Stimulated activated CD8-positive, alpha-beta memory T cell treated with anti-CD3 and anti-CD28 coated beads, Interleukin-15, amount 100 ng/mL, for 1 hour (primary cell): ENCODE data around the gene ZBTB11.
"Not testable (repeated sequence)": the region's sequence is repeated elsewhere in the genome, so short reads cannot be mapped to it uniquely, and the experiment has no call there.

Experiments
- DNase-seq: peaks from one replicate; pipeline ENCODE4 v3.0.0-alpha.2; 2020; ENCODE audit warnings: low read depth

The ZBTB11 gene

DNA sequence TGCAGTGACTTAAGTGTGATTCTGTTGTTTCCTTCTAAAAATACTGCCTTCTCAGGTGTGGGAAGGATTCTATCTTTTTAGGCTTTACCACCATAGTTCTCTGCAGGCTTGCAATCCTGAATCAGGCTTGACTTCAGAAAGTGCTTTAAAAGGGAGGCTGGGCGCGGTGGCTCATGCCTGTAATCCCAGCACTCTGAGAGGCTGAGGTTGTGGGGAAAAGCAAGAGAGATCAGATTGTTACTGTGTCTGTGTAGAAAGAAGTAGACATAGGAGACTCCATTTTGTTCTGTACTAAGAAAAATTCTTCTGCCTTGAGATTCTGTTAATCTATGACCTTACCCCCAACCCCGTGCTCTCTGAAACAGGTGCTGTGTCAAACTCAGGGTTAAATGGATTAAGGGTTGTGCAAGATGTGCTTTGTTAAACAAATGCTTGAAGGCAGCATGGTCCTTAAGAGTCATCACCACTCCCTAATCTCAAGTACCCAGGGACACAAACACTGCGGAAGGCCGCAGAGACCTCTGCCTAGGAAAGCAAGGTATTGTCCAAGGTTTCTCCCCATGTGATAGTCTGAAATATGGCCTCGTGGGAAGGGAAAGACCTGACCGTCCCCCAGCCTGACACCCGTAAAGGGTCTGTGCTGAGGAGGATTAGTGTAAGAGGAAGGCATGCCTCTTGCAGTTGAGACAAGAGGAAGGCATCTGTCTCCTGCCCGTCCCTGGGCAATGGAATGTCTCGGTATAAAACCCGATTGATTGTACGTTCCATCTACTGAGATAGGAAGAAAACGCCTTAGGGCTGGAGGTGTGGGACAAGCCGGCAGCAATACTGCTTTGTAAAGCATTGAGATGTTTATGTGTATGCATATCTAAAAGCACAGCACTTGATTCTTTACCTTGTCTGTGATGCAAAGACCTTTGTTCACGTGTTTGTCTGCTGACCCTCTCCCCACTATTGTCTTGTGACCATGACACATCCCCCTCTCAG is 15.0 kb upstream of the ZBTB11 start:
- DNase-seq, result not testable (repeated sequence)

DNA sequence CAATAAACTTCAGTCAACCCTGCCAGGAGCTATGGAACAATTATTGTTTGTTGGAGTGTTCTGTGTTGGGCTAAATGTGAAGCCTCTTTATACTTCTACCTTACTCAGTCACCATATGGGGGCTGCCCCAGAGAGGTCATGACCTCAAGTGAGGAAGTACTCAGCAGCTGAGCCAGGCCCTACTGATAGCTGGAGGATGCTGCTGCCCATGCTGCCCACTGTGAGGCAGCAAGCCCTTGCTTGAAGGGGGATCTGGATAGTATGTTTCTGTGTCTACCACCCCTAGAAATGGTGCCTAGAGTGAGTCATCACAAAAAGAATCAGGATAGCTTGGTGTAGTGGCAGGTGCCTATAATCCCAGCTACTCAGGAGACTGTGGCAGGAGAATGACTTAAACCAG is 14.0 kb upstream of the ZBTB11 start:
- no peak for DNase-seq

DNA sequence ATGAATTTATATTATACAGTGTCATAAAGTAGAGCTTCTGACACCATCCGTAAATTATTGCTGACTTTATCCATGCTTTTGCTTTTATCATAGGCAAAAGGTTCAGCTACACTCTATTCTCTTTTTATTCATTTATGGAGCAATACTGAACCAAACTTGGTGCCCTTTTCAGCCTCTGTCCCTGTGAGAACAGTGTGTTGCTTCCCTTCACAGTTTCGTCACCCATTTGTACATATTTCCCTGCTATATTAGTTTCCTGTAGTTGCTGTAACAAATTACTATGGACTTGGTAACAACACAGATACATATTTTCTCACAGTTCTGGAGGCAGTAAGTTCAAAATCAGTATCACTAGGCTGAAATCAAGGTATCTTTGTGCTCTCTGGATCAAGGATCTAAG is 12.4 kb upstream of the ZBTB11 start:
- DNase-seq, result no peak

DNA sequence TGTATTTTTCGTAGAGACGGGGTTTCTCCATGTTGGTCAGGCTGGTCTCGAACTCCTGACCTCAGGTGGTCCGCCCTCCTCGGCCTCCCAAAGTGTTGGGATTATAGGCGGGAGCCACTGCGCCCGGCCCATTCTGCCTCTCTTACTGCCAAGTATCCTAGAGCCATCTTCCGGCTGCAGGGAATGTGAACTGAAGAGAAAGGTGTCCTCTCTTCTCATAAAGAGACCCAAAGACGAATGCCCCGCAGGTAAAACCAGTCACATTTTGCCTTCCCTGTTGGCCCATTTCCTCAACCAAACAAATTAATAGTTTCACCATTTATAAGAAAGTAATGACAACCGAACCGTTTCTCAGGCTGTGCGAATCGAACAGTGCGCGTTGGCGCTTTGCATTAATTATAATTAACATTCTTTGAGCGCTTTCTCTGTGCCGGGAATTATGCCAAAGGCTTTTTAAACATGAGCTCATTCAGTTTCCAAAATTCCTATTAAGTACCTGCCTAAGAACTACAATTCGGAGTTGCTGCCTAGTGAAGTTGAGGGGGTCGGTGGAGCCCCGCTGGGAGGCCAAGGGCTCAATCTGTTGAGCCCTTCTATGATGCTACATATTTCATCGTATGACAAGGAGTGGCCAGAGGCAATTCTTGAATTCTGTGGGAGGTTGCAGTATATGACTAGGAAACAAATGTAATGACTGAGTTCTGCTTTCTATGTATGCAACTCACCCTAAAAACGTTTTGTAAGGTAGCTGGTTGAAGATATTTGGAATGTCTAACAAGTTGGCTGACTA is 10.4 kb upstream of the ZBTB11 start:
- DNase-seq, result no peak

DNA sequence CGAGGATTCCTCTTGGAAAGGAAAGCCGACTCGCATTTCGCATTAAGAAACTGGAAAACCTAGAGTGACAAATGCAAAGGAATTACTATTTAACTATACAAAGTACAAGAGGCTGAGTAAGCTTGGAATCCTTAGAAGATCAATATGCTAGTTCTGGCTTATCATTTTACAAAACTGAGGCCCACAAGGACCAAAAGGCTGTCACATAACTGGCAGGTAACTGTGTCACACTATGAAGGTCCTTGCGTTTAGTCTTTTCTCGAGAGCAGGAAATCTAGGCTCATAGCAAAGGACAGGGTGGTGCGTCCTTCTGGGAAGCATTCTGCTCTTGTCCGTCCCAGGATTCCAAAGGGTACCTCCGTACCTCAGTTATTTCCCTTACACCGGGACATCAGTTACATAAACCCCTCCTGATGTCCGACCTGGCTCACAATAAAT is 9.0 kb upstream of the ZBTB11 start:
- DNase-seq, result no peak

DNA sequence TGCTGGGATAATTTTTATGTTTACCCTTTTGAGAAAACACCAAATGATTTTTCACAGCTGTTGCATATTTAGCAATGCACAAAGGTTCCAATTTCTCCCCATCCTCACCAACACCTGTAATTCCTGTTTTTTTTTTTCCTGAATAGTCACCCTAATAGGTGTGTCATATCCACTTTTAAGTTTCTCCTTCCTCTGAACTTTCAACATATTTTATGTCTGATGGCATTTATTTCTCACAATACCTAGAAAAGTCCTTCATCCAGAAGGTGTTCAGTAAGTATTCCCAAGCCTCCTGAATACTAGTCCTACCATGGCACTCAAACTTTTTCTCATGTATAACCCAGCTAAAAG is 8.1 kb upstream of the ZBTB11 start:
- DNase-seq, result no peak

DNA sequence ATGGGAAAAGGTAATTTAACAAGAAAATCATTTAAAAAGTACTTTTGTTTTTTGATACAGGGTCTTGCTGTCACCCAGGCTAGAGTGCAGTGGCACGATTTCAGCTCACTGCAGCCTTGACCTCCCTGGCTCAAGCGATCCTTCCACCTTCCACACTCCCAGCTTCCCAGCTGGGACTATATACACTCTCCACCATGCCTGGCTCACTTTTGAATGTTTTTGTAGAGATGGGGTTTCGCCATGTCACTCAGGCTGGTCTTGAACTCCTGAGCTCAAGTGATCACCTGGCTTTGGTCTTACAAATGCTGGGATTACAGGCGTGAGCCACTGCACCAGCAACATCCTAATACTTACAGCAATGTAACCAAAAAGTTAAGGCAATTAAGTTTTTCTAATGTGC is 3.5 kb upstream of the ZBTB11 start:
- no peak for DNase-seq

DNA sequence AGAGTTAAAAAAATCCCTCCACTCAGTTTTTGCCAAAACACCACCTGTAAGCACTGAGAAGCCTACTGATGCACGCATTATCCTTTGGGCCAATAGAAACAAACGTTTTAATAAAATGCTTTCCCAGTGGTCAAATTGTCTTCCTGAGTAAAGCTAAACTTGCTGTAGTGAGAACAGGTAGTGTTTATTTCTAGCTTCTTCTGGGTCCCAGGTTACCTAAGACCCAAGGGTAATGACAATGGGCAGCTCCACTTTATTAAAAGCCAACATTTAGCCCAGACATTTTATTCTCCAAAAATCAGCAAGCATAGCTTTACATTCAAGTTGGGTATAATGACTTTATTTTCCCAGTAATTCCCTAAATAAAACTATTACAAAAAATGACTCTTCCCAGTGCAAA is 1.9 kb upstream of the ZBTB11 start:
- not testable (repeated sequence) for DNase-seq

DNA sequence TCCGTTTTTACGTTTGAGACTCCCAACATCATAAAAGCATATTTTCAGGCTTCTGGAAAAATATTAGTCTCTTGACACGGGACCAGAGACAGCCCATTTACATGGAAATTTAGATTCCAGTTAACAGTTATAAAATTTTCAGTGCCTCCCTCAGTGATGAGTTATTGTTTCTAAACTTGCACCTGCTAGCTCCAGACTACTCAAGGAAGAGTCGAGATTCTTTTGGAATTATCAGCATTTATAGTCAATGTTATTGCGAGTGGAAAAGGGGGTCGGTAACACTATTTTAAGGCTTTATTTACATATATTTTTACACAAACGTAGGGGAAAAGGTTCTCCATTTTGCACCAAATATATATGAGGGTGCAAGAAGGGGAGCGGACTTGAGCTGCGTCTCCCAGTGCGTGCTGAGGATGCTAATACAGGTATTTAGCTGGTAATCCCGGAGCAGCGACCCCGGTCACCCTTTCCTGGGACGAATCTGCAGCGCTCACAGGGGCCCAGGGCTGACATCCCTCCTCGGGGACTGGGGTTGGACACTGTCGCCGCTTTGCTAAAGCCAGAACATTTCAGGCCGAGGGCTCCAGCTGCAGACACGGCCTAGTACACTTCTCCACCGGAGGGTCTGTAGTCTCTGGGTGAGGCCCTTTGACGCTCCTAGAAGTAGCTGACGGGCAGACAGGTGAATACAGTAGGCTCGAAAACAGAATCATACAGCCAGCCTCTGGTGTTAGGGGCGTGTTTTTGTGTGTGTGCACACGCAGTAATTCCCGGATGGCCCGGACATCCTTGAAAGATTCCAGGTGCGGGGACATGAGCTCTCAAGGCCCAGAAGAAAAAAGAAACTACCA is 729 bp upstream of the ZBTB11 start:
- no peak for DNase-seq

DNA sequence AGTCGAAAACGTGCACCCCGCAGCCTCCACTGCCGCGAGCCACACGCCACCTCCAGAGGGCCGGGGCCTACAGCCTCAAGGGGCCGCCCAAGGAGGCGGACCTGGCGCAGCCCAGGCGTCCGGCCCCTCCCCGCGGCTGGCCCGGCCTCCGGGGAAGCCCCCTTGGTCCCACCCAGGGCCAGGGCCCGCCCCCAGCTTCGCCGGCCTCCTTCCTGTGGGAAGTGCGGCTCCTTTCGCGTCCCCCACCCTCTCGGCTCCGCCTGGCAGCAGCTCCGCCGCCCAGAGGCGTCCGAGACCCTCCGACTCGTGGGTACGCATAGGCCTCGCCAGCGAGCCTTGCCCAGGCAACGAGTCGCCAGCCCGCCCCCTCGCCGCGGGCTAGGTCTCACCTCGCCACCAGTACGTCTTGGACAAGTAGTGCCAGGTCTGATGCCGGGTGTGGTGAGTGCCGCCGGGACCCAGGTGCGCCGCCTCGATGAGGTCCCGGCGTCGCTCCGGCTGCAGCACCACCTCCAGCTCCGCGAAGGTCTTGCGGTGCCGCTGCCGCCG is 642 bp downstream of the ZBTB11 start:
- DNase-seq, result peak; percentile 83

DNA sequence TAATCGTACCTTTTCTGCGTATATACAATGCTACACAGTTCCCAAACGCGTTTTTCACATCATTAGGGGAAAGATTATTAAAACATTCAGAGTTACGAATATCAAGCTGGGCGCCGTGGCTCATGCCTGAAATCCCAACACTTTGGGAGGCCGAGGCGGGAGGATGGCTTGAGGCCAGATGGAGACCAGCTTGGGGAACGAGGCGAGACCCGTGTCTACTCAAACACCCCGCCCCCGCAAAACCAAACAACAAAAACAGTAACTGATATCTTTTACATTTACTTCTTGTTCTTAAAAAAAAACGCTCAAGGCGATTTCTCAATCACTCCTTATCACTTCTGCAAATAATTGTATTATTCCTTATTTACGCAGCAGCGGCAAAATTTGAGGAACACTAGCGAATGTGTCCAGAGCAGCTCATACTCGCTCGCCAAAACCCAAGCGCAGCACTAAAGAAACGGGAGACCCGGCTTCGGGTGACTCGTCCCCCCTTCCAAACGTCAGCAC is 1.2 kb downstream of the ZBTB11 start:
- DNase-seq, result no peak

DNA sequence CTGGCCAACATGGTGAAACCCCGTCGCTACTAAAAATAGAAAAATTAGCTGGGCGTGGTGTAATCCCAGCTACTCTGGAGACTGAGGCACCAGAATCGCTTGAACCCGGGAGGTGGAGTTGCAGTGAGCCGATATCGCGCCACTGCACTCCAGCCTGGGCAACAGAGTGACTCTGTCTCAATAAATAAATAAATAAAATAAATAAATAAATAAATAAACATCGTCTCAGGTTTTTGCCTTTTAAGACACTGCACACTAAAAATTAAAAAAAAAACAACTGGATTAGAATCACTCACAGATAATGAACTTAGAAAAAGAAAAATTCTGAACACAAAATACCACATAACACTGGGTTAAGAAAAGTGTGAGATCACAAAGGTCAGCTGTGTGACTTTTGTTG is 2.4 kb downstream of the ZBTB11 start:
- no peak for DNase-seq

DNA sequence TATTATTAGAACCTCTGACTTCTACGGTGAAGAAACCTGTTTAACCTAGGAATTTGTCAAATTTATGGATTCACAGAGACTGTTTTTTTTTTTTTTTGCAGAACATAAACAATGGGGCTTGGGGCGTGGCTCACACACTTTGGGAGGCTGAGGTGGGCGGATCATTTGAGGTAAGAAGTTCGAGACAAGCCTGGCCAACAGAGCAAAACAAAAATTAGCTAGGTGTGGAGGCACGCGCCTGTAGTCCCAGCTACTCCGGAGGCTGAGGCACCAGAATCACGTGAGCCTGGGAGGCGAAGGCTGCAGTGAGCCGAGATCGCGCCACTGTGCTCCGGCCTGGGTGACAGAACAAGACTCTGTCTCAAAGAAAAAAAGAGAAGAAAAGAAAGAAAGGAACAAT is 3.0 kb downstream of the ZBTB11 start:
- DNase-seq, result no peak

DNA sequence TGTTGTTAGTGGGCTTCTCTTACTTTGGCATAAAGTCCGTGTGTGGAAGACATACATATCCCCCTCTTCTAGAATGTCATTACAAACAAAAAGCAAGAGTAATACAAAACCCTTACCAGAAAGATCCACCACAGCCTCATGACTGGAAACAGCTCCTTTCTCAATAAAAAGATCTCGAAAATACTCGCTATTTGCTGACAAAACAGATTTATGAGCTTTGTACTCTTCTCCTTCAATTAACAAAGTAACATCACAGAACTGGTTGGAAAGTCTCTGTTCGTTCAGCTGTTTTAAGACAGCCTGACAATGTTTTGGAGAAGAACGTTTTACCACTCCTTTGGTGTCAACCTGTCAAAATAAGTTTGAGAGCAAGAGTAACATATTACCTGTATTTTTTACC is 5.9 kb downstream of the ZBTB11 start:
- DNase-seq, result no peak

DNA sequence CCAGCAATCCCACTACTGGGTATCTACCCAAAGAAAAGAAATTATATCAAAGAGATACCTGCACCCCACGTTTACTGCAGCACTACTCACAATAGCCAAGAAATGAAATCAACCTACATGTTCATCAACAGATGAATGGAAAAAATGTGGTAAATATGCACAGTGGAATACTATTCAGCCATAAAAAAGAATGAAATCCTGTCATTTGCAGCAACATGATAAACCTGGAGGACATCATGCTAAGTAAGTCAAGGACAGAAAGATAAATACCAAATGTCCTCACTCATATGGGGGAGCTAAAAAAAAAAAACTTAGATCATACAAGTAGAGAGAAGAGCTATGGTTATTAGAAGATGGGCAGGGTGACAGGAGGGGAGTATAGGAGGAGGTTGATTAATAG is 9.1 kb downstream of the ZBTB11 start:
- no peak for DNase-seq

DNA sequence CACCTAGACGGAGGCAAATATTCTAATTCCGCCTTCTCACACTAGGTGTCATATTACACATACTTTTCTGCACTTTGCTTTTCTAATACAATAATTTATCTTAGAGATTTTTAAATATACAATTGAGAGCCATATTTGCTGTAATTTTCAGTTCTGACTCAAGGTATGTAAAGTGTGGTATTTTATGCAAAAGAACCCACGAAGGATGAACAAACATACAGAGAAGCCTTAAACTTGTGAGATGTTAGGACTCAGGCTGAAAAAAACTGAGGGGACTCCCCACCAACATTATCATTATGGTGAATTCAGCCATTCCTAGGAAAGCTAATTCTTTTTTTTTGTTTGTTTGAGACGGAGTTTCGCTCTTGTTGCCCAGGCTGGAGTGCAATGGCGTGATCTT is 9.6 kb downstream of the ZBTB11 start:
- DNase-seq, result no peak

DNA sequence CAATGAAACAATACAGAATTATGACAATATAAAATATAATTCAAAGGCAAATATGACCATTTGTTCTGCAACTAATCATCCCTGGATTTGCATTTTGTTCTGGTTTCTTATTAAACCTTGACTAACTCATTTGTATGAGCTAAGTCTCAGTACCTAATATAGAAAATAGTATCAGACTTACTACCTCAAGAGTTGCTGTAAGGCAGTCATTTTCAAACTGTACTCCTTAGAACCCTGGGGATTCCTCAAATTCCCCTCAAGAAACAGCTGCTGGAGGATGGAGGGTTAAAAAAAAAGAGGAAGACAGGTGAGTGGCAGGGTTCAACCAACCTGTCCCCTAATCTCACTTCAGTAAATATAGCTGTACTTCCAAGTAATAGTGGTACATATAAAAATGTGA is 11.1 kb downstream of the ZBTB11 start:
- DNase-seq, result no peak

DNA sequence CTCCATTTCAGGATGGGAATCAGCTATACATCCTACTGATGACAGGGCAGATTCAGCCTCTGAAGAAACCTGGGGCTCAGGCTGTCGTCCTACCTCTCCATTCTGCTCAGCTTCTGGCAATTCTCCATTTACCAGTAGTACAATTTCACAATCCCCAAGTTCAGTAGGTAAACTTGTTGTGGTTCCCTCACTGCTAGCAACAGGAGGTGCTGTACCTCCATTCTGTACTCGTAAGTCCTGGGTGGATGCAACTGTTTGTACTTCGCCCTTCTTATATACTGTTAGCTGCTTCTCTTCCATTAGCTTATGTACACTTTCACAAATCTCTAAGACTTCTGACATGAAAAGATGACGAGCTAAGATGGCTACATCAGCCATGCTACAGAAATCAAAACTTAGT is 11.6 kb downstream of the ZBTB11 start:
- no peak for DNase-seq

DNA sequence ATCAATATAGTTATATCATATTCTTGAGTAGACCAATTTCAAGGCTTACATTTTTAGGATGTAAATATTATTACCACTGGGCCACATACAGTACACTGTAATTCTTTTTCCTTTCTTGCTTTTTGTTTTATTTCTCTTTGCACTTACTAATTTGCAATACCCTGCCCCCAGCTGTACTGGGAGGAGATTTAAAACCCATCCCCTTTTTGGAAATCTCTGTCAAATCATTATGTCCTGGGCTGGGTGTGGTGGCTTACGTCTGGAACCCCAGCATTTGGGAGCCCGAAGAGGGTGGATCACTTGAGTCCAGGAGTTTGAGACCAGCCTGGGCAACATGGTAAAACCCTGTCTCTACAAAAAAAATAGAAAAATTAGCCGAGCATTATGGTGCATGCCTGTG is 16.2 kb downstream of the ZBTB11 start:
- no peak for DNase-seq

DNA sequence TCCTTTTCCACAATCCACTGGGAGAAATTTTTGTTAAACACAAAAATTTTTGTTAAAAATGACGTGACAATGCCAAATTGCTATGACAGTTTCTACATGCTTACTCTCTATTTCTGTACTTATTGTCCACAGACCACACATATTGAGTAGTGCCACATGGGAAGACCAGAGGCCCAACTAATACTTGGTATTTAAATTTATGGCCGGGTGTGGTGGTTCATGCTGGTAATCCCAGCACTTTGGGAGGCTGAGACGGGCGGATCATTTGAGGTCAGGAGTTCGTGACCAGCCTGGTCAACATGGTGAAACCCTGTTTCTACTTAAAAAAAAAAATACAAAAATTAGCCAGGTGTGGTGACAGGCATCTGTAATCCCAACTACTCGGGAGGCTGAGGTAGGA is 20.3 kb downstream of the ZBTB11 start:
- DNase-seq, result no peak

DNA sequence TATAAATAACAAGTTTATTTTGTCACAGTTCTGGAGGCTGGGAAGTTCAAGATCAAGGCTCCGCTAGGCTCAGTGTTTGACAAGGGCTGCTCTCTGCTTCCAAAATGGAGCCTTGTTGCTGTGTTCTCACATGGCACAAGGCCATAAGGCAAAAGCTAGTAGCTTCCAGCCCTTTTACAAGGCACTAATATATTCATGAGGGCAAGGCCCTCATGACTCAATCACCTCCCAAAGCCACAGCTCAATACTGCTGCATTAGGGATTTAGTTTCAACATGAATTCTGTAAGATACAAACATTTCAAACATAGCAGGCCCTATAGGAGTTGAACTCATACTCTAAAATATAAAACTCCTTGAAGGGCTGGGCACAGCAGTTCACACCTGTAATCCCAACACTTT is 30.2 kb downstream of the ZBTB11 start:
- no peak for DNase-seq
